Measurements from ENCODE around the gene SBDS.
"Not testable (repeated sequence)": the region's sequence is repeated elsewhere in the genome, so short reads cannot be mapped to it uniquely, and the experiment has no call there.

SBDS gene

GRCh38 chr7:66995050-66995776 is at the start of gene SBDS:
Gene SBDS (minus strand): TSS chr7:66995586. CDS start chr7:66995417, 169 bp downstream.
- not testable (repeated sequence) for H3K27me3 ChIP-seq (replicated peaks; ENCODE audit: control insufficient read depth, insufficient read depth, low read length); H3K36me3 ChIP-seq (ENCODE audit: control insufficient read depth, insufficient read depth, low read length)
- H3K4me3 ChIP-seq (replicated peaks; ENCODE audit: low read depth, low read length): peak within 1 kb of the TSS; percentile 72
- DNase-seq (ENCODE audit: extremely low read depth, insufficient read length): peak; percentile 87

- H3K4me3 ChIP-seq (replicated peaks; ENCODE audit: low read depth, low read length); H3K36me3 ChIP-seq (ENCODE audit: control insufficient read depth, insufficient read depth, low read length); H3K27me3 ChIP-seq (replicated peaks; ENCODE audit: control insufficient read depth, insufficient read depth, low read length); DNase-seq (ENCODE audit: extremely low read depth, insufficient read length): not testable (repeated sequence)
Observed at GRCh38 chr7:67043559-67043930, 48.2 kb upstream of the SBDS start.

- H3K4me3 ChIP-seq (replicated peaks; ENCODE audit: low read depth, low read length); H3K36me3 ChIP-seq (ENCODE audit: control insufficient read depth, insufficient read depth, low read length); H3K27me3 ChIP-seq (replicated peaks; ENCODE audit: control insufficient read depth, insufficient read depth, low read length); DNase-seq (ENCODE audit: extremely low read depth, insufficient read length): not testable (repeated sequence)
Observed at GRCh38 chr7:67042781-67043558, 47.6 kb upstream of the SBDS start.

- DNase-seq (ENCODE audit: extremely low read depth, insufficient read length); H3K36me3 ChIP-seq (ENCODE audit: control insufficient read depth, insufficient read depth, low read length); H3K4me3 ChIP-seq (replicated peaks; ENCODE audit: low read depth, low read length); H3K27me3 ChIP-seq (replicated peaks; ENCODE audit: control insufficient read depth, insufficient read depth, low read length): not testable (repeated sequence)
- peak; percentile 19 for TF ChIP-seq CTCF (IDR thresholded peaks at IDR 0.05; ENCODE audit: insufficient read depth, low read length, poor library complexity, severe bottlenecking)
Observed at GRCh38 chr7:67040832-67041231, 45.4 kb upstream of the SBDS start.

- not testable (repeated sequence) for H3K36me3 ChIP-seq (ENCODE audit: control insufficient read depth, insufficient read depth, low read length); DNase-seq (ENCODE audit: extremely low read depth, insufficient read length)
Observed at GRCh38 chr7:67036432-67037395, 41.3 kb upstream of the SBDS start.

GRCh38 chr7:67033251-67033650 is 37.9 kb upstream of the SBDS start:
- Histone ChIP-seq H3K36me3 (ENCODE audit: control insufficient read depth, insufficient read depth, low read length) (no peaks in the 10 kb centered on the region; the same call in 1 of the 2 replicates), H3K27me3 (replicated peaks; ENCODE audit: control insufficient read depth, insufficient read depth, low read length) (no peaks in the 10 kb centered on the region), H3K4me3 (replicated peaks; ENCODE audit: low read depth, low read length) (no peak overlapping the region)
- DNase-seq (ENCODE audit: extremely low read depth, insufficient read length): no peak
- no peak for TF ChIP-seq CTCF (IDR thresholded peaks at IDR 0.05; ENCODE audit: insufficient read depth, low read length, poor library complexity, severe bottlenecking)

More at GRCh38 chr7:67036432-67037395, 41.3 kb upstream of the SBDS start:
- H3K4me3 ChIP-seq (replicated peaks; ENCODE audit: low read depth, low read length); H3K27me3 ChIP-seq (replicated peaks; ENCODE audit: control insufficient read depth, insufficient read depth, low read length): not testable (repeated sequence)

- not testable (repeated sequence) for DNase-seq (ENCODE audit: extremely low read depth, insufficient read length); H3K27me3 ChIP-seq (replicated peaks; ENCODE audit: control insufficient read depth, insufficient read depth, low read length); H3K36me3 ChIP-seq (ENCODE audit: control insufficient read depth, insufficient read depth, low read length); H3K4me3 ChIP-seq (replicated peaks; ENCODE audit: low read depth, low read length)
Observed at GRCh38 chr7:67031685-67032084, 36.3 kb upstream of the SBDS start.

GRCh38 chr7:67025459-67025858 is 30.1 kb upstream of the SBDS start:
- DNase-seq (ENCODE audit: extremely low read depth, insufficient read length); H3K4me3 ChIP-seq (replicated peaks; ENCODE audit: low read depth, low read length); H3K36me3 ChIP-seq (ENCODE audit: control insufficient read depth, insufficient read depth, low read length); H3K27me3 ChIP-seq (replicated peaks; ENCODE audit: control insufficient read depth, insufficient read depth, low read length): not testable (repeated sequence)

All from GM06990 (cell line).